OCI-LY7 (cell line): ENCODE results near the gene RNF5. TPM values are rescaled to one million over a fixed set of nuclear protein-coding genes. Genes with fewer than 3 reads are reported as not detected.
"Not testable (repeated sequence)": the region's sequence is repeated elsewhere in the genome, so short reads cannot be mapped to it uniquely, and the experiment has no call there.

Source experiments
- BruUV-seq: library from RNA; stranded (reverse); fragments of 400-500 nt; replicated peaks from 2 replicates; lab custom pipeline; 2021; lab: Mats Ljungman, UMichigan
- CTCF ChIA-PET: fragments of 300-600 bp; sonication (Branson Sonifier 250); formaldehyde crosslinking; loops from one replicate; lab custom pipeline; 2022; ENCODE audit warnings: antibody characterized with exemption; ENCODE audit not compliant: unreplicated experiment; lab: Charles Lee
- POLR2A ChIA-PET: fragments of 300-600 bp; sonication (Branson Sonifier 250); formaldehyde crosslinking; loops from one replicate; lab custom pipeline; 2022; ENCODE audit warnings: antibody characterized with exemption; lab: Charles Lee
- DNase-seq: peaks from one replicate; pipeline ENCODE4 v3.0.0-alpha.2; 2015; ENCODE audit warnings: low spot score
- H2AFZ ChIP-seq: fragments of 200-600 bp; sonication (generic), shearing (Covaris generic); 2 replicates; pipeline ENCODE4 v1.6.1; 2014; ENCODE audit warnings: mild to moderate bottlenecking, antibody characterized with exemption, low read length, moderate library complexity
- H3K27ac ChIP-seq: fragments of 200-600 bp; sonication (generic); 2 replicates; pipeline ENCODE4 v1.5.1; 2014; ENCODE audit warnings: mixed run types, low read depth, mild to moderate bottlenecking, moderate library complexity, low read length, inconsistent platforms; ENCODE audit not compliant: poor library complexity, severe bottlenecking
- H3K36me3 ChIP-seq: fragments of 200-600 bp; sonication (generic); 2 replicates; pipeline ENCODE4 v1.6.1; 2014; ENCODE audit warnings: mild to moderate bottlenecking, antibody characterized with exemption, low read length, moderate library complexity, mixed read lengths; ENCODE audit not compliant: insufficient read depth
- H3K4me1 ChIP-seq: fragments of 200-600 bp; sonication (generic); 2 replicates; pipeline ENCODE4 v1.5.1; 2014; ENCODE audit warnings: mild to moderate bottlenecking, low read length; ENCODE audit not compliant: insufficient read depth, poor library complexity, severe bottlenecking
- H3K4me2 ChIP-seq: fragments of 200-600 bp; sonication (generic); 2 replicates; pipeline ENCODE4 v1.6.1; 2014; ENCODE audit warnings: mild to moderate bottlenecking, low read length
- H3K4me3 ChIP-seq: fragments of 200-600 bp; sonication (generic); 2 replicates; pipeline ENCODE4 v1.5.1; 2014; ENCODE audit warnings: mild to moderate bottlenecking, low read depth, low read length; ENCODE audit not compliant: poor library complexity, severe bottlenecking
- H3K79me2 ChIP-seq: fragments of 200-600 bp; sonication (generic); 2 replicates; pipeline ENCODE4 v1.6.1; 2016; ENCODE audit warnings: low read depth, mild to moderate bottlenecking, low read length, moderate library complexity, mixed read lengths; ENCODE audit not compliant: insufficient read depth
- H3K9me2 ChIP-seq: fragments of 200-600 bp; sonication (generic); 2 replicates; pipeline ENCODE4 v1.6.1; 2016; ENCODE audit warnings: mild to moderate bottlenecking, low read length, mixed read lengths; ENCODE audit not compliant: insufficient read depth
- H3K9me3 ChIP-seq: fragments of 200-600 bp; sonication (generic); 2 replicates; pipeline ENCODE4 v1.6.1; 2014; ENCODE audit warnings: mild to moderate bottlenecking, mixed run types, low read length, mixed read lengths
- H4K20me1 ChIP-seq: fragments of 200-600 bp; sonication (generic); 2 replicates; pipeline ENCODE4 v1.6.1; 2014; ENCODE audit warnings: mild to moderate bottlenecking, antibody characterized with exemption, low read length, moderate library complexity, mixed read lengths; ENCODE audit not compliant: insufficient read depth
- CTCF ChIP-seq: fragments of 200-600 bp; sonication (generic); conservative IDR thresholded peaks from 2 replicates; pipeline ENCODE4 v1.5.1; 2014; ENCODE audit warnings: mild to moderate bottlenecking, antibody characterized with exemption, low read length, moderate library complexity, mixed read lengths
- EZH2phosphoT487 ChIP-seq: fragments of 200-600 bp; sonication (generic); IDR thresholded peaks from 2 replicates; pipeline ENCODE4 v1.6.1; 2018; ENCODE audit warnings: low read depth, borderline replicate concordance, mild to moderate bottlenecking, mixed run types, antibody characterized with exemption, low read length, moderate library complexity, mixed read lengths
- intact Hi-C: fragments of 100-400 bp; cut with micrococcal nuclease; formaldehyde crosslinking; loops from one replicate; pipeline ENCODE4 v1.10.0; 2022; ENCODE audit not compliant: unreplicated experiment
- total RNA-seq, 2 experiments: library from RNA; depleted of rRNA in 1 of 2; stranded (reverse); fragments of >200 nt in 1 of 2; shearing (Covaris generic) in 1 of 2; gene quantifications; 2 replicates each; pipeline ENCODE4 v1.2.3, GENCODE V29; 2014 to 2022

The RNF5 gene
- total RNA-seq, 2 experiments from 2014 or later: 50.6 to 59.9 TPM

DNA sequence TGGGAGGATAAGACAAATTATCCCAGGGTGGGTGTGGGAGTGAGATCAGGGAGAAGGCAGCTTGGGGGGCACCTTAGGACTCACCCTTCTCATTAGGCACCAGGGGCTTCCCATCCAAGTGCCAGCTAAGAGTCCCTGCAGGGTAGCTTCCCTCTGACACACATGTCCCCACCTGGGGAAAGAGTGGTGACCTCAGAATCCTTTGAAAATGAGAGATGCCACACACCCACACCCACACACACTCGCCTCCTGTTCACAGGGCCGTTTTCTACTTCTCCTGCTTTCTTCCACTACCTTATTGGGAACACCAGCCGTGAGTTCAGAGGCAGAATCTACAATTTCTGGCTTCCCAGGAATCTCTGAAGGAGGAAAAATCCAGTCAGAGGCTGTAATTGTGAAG is 4.8 kb downstream of the RNF5 start:
- H3K4me1 ChIP-seq: peaks cover 33% of the 10 kb centered on the region
- intact Hi-C loops: no loop called here
- H3K4me2 ChIP-seq: no peak overlapping the region
- no peak overlapping the region for H3K27ac ChIP-seq
- no peak overlapping the region for H3K4me3 ChIP-seq
- H4K20me1 ChIP-seq: no peaks in the 10 kb centered on the region
- BruUV-seq: no TSS peak
- H3K36me3 ChIP-seq: peaks cover 57% of the 10 kb centered on the region
- H3K9me2 ChIP-seq: no peaks in the 10 kb centered on the region
- no peaks in the 10 kb centered on the region; the same call in 1 of the 2 replicates for H3K79me2 ChIP-seq
- H2AFZ ChIP-seq: no peak overlapping the region
- CTCF ChIA-PET: no interaction called here
- DNase-seq: no peak
- TF ChIP-seq CTCF (no peak), EZH2phosphoT487 (no peak)
- no peaks in the 10 kb centered on the region for H3K9me3 ChIP-seq
- POLR2A ChIA-PET: no interaction called here

DNA sequence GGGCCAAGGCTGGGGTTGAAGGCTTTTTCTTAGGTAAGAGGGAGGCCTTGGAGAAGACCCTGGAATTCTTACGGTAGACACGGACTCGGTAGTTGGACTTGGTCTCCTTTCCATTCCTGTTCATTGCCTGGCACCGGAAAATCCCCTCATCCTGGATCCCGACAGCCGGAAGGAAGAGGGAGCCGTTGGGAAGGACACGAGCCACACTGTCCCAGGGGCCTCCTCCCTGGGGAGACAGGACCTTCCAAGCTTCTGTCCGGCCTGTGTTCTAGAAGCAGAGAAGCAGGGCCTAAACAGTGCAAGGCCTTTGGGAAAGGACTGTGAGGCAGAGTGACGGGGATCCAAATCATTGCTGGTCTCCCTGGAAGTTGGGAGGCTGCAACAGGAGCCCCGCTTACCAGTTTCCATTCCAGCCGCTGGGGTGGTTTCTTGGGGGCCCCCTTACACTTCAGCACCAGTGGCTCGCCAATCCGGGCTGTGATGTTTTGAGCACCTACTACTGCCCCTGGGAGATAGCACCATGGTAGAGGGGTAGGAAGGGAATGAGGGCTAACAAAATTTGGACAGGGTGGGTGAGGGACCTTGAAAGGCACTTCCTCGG is 5.4 kb downstream of the RNF5 start:
- DNase-seq: no peak
- H2AFZ ChIP-seq: no peak overlapping the region
- no peak overlapping the region for H3K4me3 ChIP-seq
- no peak for TF ChIP-seq EZH2phosphoT487
- no peak for TF ChIP-seq CTCF
- no peaks in the 10 kb centered on the region; the same call in 1 of the 2 replicates for H3K79me2 ChIP-seq
- no peaks in the 10 kb centered on the region for H4K20me1 ChIP-seq
- intact Hi-C loops: no loop called here
- H3K4me2 ChIP-seq: no peak overlapping the region
- no TSS peak for BruUV-seq
- H3K9me2 ChIP-seq: no peaks in the 10 kb centered on the region
- ChIA-PET CTCF (no interaction called here), POLR2A (no interaction called here)
- H3K4me1 ChIP-seq: peaks cover 38% of the 10 kb centered on the region
- peaks cover 62% of the 10 kb centered on the region for H3K36me3 ChIP-seq
- no peaks in the 10 kb centered on the region for H3K9me3 ChIP-seq
- no peak overlapping the region for H3K27ac ChIP-seq

DNA sequence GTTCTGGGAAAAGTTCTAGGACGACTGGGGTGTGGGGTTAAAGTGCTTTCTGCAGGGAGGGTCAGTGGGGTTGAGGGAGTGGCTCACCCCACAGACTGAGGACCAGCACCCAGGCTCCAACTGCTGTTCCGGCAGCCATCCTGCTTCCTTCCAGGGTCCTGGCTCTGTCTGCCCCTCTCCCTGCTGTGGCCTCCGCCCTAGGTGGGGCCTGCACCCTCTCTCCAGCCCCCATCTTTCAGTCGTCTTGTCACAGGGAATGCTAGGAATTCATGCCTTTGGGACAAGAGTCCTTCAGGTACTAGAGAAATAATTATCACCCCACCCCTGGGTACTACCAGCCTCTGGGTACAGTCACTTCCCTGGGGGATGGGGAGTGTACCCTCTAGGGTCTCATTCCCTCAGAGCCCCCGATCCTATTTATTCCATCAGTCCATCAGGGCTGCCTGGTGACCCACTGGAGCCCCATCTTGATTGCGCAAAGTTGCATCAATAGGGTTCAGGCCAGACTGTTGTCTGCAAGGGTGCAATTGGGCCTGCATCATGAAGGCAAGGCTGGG is 6.0 kb downstream of the RNF5 start, which contains the start of gene AGER:
AGER (minus strand) TSS at position 170 of the 557 bp plus-strand sequence; CDS start at position 139, 31 bp downstream.
- ChIA-PET POLR2A (no interaction called here), CTCF (no interaction called here)
- intact Hi-C loops: no loop called here
- no peak within 1 kb of the TSS for H3K4me3 ChIP-seq
- H3K27ac ChIP-seq: no peak within 1 kb of the TSS
- peaks cover 6% of the 10 kb centered on the region; the same call in 1 of the 2 replicates for H3K79me2 ChIP-seq
- H2AFZ ChIP-seq: no peak within 1 kb of the TSS
- BruUV-seq: no TSS peak
- no peaks in the 10 kb centered on the region for H3K9me3 ChIP-seq
- TF ChIP-seq EZH2phosphoT487 (no peak), CTCF (no peak)
- peaks cover 64% of the 10 kb centered on the region for H3K36me3 ChIP-seq
- H4K20me1 ChIP-seq: no peaks in the 10 kb centered on the region
- H3K4me1 ChIP-seq: peaks cover 40% of the 10 kb centered on the region
- H3K9me2 ChIP-seq: no peaks in the 10 kb centered on the region
- DNase-seq: no peak
- no peak within 1 kb of the TSS for H3K4me2 ChIP-seq

DNA sequence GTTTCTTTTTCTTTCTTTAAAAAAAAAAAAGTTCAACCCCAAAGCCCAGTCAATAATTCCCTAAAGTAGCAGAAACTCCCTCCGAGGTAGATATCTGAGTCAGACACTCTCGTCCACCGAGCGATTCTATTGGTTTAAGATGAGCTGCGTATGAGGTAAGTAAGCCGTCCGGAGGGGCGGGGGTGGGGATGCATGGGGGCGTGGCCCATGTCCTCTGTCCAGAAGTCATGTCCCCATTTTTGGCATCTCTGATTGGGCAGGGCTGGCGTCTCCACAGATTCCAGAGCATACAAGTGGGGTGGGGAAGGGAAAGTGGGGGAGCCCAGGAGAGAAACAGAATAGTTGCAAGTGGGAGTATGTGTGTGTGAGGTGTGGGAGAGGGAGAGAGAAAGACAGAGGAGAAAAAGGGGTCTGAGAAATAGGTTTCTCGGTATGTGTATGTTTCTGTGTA is 7.5 kb downstream of the RNF5 start:
- H2AFZ ChIP-seq, H3K9me2 ChIP-seq, H3K4me2 ChIP-seq, POLR2A ChIA-PET, H3K9me3 ChIP-seq, DNase-seq, H3K27ac ChIP-seq, H3K4me3 ChIP-seq, H4K20me1 ChIP-seq, intact Hi-C loops, BruUV-seq: not testable (repeated sequence)
- CTCF ChIA-PET: interaction anchor here (0.7 kb wide), 1 partner anchor 287 kb away, joined by 6 read pairs; no protein-coding TSS in a partner anchor
- H3K4me1 ChIP-seq: peaks cover 36% of the 10 kb centered on the region
- peaks cover 62% of the 10 kb centered on the region for H3K36me3 ChIP-seq
- H3K79me2 ChIP-seq: peaks cover 12% of the 10 kb centered on the region; the same call in 1 of the 2 replicates
